Adrenal gland (tissue), 19 donors: Measurements from ENCODE around the gene VPREB1. TPM values are rescaled to one million over a fixed set of nuclear protein-coding genes. Genes with fewer than 3 reads are reported as not detected.
A peak's percentile ranks its signal among the peaks of the same experiment; 100 is the strongest.

ENCODE experiments used
- DNase-seq, 7 donors: peaks; one replicate each; pipeline ENCODE4 v3.0.0-alpha.2; 2019 to 2020
- H3K27ac ChIP-seq, 5 donors: fragments of 200-600 bp; sonication (generic) in 4 of 5; 1 replicate in 3 of 5; 2 replicates in 2 of 5; pipeline versions ENCODE4 v1.5.1 to v1.8.0; 2016 to 2020; ENCODE audit warnings: mild to moderate bottlenecking in 1 of 5
- H3K27me3 ChIP-seq: fragments of 200-600 bp; 2 replicates; pipeline ENCODE4 v1.8.0; 2021
- H3K36me3 ChIP-seq, 2 donors: fragments of 200-600 bp; replicated peaks in 1 of 2; 1 replicate in 1 of 2; 2 replicates in 1 of 2; pipeline versions ENCODE4 v1.5.1 to v1.8.0; 2018 to 2022
- H3K4me1 ChIP-seq, 2 donors: fragments of 200-600 bp; replicated peaks in 1 of 2; 1 replicate in 1 of 2; 2 replicates in 1 of 2; pipeline versions ENCODE4 v1.5.1 to v1.8.0; 2018 to 2021
- H3K4me3 ChIP-seq, 4 donors: fragments of 200-600 bp; sonication (generic) in 3 of 4; one replicate each; pipeline ENCODE4 v1.5.1; 2016 to 2018
- H3K9me3 ChIP-seq, 3 donors: fragments of 200-600 bp; sonication (generic) in 1 of 3; replicated peaks in 1 of 3; 1 replicate in 2 of 3; 2 replicates in 1 of 3; pipeline versions ENCODE4 v1.5.1 to v1.8.0; 2016 to 2021
- CTCF ChIP-seq, 6 experiments: fragments of 450-650 bp in 4 of 6; fragments of 200-600 bp in 2 of 6; sonication (generic) in 1 of 6; IDR thresholded peaks; 1 replicate in 5 of 6; 2 replicates in 1 of 6; pipeline versions ENCODE4 v1.5.1 to v1.8.0; 2016 to 2021; ENCODE audit warnings: antibody characterized with exemption in 6 of 6, mild to moderate bottlenecking in 2 of 6, moderate library complexity in 1 of 6
- POLR2A ChIP-seq, 2 donors: fragments of 450-650 bp; IDR thresholded peaks; one replicate each; pipeline ENCODE4 v1.6.1; 2017; ENCODE audit warnings: antibody characterized with exemption in 2 of 2, mild to moderate bottlenecking in 2 of 2, moderate library complexity in 1 of 2
- WGBS, 4 donors: extraction: QIAGEN DNeasy Blood & Tissue Kit in 2 of 4; methylation state at CpG; one replicate each; pipeline versions ENCODE4 v1.1.5 to v1.1.7; 2013 to 2017; 5-methylcytosine and 5-hydroxymethylcytosine counted together
- intact Hi-C, 2 donors: fragments of 100-400 bp; cut with DNase I; formaldehyde crosslinking; loops; one replicate each; pipeline versions ENCODE4 v1.14.1 to v1.15.0; 2022 to 2023
- long read RNA-seq, 10 donors: library from polyadenylated mRNA in 3 of 10; unstranded in 2 of 10; stranded (forward) in 1 of 10; transcript quantifications; one replicate each; pipeline ENCODE4 v2.0.0 and lab custom pipeline, GENCODE V29; 2021 to 2026
- polyA plus RNA-seq, 3 donors: library from polyadenylated mRNA; stranded (reverse); fragments of 200-250 nt in 2 of 3; fragments of 350-450 nt in 1 of 3; fragmentation: Illumina TruSeq in 1 of 3; extraction: RNeasy Lipid Tissue Mini Kit (QIAGEN cat#74804) in 1 of 3; gene quantifications; one replicate each; pipeline ENCODE4 v1.2.3, GENCODE V29; 2013 to 2014
- total RNA-seq, 9 donors: library from RNA; depleted of rRNA in 4 of 9; stranded (reverse); fragments of >200 nt in 4 of 9; fragments of 120-200 nt in 1 of 9; fragmentation: NEBNext Ultra II Directional in 1 of 9; extraction: Animal tissue kit (Norgen Biotek cat#: 25700) in 1 of 9; gene quantifications; one replicate each; pipeline versions ENCODE4 v1.1.0 to v1.2.4, GENCODE V29; 2013 to 2023
- donor health status: healthy with polysubstance abuse.
- donor health status: Bipolar disorder and iron deficiency.
- donor health status: DM: yes; HTN: yes; CAD: no.
- donor health status: DM: no; HTN: no; CAD: no.
- donor health status: DM: no; HTN: no; CAD: no.
- donor health status: DM: yes; HTN: yes; CAD: no.

The VPREB1 gene
- total RNA-seq (not detected), polyA plus RNA-seq (not detected)
- long read RNA-seq, donor 1: 0 reads
- long read RNA-seq, donor 2: 0 reads
- long read RNA-seq, donor 3: 0 reads
- long read RNA-seq, donor 4: 0 reads
- long read RNA-seq, donor 5: 0 reads
- long read RNA-seq, donor 6: 0 reads
- long read RNA-seq, donor 7: 0 reads
- long read RNA-seq, donor 8: 0 reads
- long read RNA-seq, donor 9: 0 reads
- long read RNA-seq, donor 10: 0 reads

GRCh38 chr22:22244316-22245250 is at the start of gene VPREB1:
VPREB1 (plus strand) TSS chr22:22244786; CDS start chr22:22244814, 28 bp downstream.
- Histone ChIP-seq H3K27me3 (peaks cover 7% of the 10 kb centered on the region), H3K27ac (no peak within 1 kb of the TSS), H3K4me1 (no peaks in the 10 kb centered on the region), H3K9me3 (no peaks in the 10 kb centered on the region), H3K4me3 (no peak within 1 kb of the TSS), H3K36me3 (no peaks in the 10 kb centered on the region)
- TF ChIP-seq CTCF (IDR thresholded peaks at IDR 0.05) (no peak), POLR2A (IDR thresholded peaks at IDR 0.05) (no peak)
- 61 to 78% (median 66%) methylated on average over 12 to 25 of the region's 25 CpGs for WGBS, 4 donors
- intact Hi-C loops: no loop called here
- no peak for DNase-seq

- Histone ChIP-seq H3K36me3 (no peaks in the 10 kb centered on the region), H3K9me3 (no peaks in the 10 kb centered on the region), H3K4me3 (no peak overlapping the region), H3K27me3 (no peaks in the 10 kb centered on the region), H3K27ac (no peak overlapping the region), H3K4me1 (no peaks in the 10 kb centered on the region)
- no peak for DNase-seq
- WGBS, 4 donors: 30 to 48% (median 41%) methylated on average over 3 of the region's 3 CpGs
- TF ChIP-seq POLR2A (IDR thresholded peaks at IDR 0.05) (no peak), CTCF (IDR thresholded peaks at IDR 0.05) (no peak)
- intact Hi-C loops: no loop called here
These were observed 49.7 kb upstream of the VPREB1 start for GRCh38 chr22:22194931-22195264.

- H3K4me3 ChIP-seq: no peak overlapping the region
- no peak overlapping the region for H3K27ac ChIP-seq
- H3K4me1 ChIP-seq: no peaks in the 10 kb centered on the region
- peak; percentile 52 to 83 (median 71) for DNase-seq
- no peaks in the 10 kb centered on the region for H3K9me3 ChIP-seq
- intact Hi-C loops: no loop called here
- no peaks in the 10 kb centered on the region for H3K36me3 ChIP-seq
- 47 to 69% (median 54%) methylated on average over 5 to 7 of the region's 7 CpGs for WGBS, 4 donors
- TF ChIP-seq CTCF (IDR thresholded peaks at IDR 0.05) (peak; percentile 52 to 72 (median 62)), POLR2A (IDR thresholded peaks at IDR 0.05) (no peak)
- no peaks in the 10 kb centered on the region for H3K27me3 ChIP-seq
These were observed 49.1 kb upstream of the VPREB1 start for GRCh38 chr22:22195265-22196017.

- peaks cover 5% of the 10 kb centered on the region for H3K27me3 ChIP-seq
- TF ChIP-seq CTCF (IDR thresholded peaks at IDR 0.05) (no peak), POLR2A (IDR thresholded peaks at IDR 0.05) (no peak)
- no peak overlapping the region for H3K27ac ChIP-seq
- no peak overlapping the region for H3K4me3 ChIP-seq
- WGBS, 4 donors: 69 to 86% (median 71%) methylated on average over 8 to 11 of the region's 11 CpGs
- H3K4me1 ChIP-seq: no peaks in the 10 kb centered on the region
- no peaks in the 10 kb centered on the region for H3K9me3 ChIP-seq
- DNase-seq: no peak
- no peaks in the 10 kb centered on the region for H3K36me3 ChIP-seq
- intact Hi-C loops: no loop called here
These were observed 48.5 kb upstream of the VPREB1 start for GRCh38 chr22:22196018-22196533.
